NOMO-1 treated with DMSO at 0.1 percent for 48 hours (cell line): ENCODE results near the gene FKTN.

ENCODE experiments used
- DNase-seq: peaks from one replicate; lab custom pipeline; 2025; ENCODE audit not compliant: unreplicated experiment; lab: John Stamatoyannopoulos, UW

Gene FKTN

DNA sequence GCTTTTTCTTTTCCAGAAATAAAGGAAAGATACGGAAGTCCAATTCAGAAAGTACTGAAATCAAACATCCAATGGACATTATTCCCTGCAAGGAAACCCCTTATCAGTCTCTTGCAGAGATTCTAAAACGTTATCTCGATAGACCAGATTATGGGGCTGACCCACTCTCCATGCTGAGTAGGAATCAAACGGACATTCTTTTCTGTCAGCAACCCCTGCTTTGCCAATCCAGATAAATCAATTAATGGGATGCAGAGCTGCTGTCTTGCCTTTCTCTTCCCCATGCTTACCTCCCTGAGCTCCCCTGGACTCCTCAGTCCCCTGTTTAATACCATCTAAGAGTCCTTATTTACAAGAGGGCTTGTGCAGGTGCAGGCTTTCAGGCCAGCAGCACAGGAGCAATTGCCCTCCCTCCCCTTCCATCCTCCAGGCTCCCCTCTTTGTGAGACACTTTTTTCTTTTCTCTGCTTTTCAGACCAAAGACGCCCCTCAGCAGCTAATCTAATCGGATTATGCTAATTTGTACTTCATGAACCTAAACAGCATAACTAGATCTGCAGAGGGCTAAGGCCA lies 118.5 kb downstream of the FKTN start:
- no peak for DNase-seq

DNA sequence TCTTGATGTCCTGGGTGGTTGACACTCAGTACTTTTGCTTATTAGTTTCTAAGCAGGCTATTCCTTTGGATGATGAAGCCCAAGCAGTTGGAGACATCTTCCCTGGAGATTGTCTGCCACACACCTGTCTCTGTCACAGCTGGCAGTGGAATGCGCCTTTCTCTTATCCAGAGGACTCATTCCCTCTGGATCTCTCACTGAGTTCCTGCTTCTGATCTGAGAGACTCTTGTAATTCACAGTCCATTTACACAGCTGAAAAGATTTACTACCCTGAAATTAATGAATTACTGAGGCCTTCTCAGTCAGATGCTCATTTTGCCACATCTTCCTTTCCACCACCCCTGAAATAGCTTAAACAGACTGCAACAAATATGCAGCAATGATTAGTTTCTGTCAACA lies 120.2 kb downstream of the FKTN start:
- no peak for DNase-seq

DNA sequence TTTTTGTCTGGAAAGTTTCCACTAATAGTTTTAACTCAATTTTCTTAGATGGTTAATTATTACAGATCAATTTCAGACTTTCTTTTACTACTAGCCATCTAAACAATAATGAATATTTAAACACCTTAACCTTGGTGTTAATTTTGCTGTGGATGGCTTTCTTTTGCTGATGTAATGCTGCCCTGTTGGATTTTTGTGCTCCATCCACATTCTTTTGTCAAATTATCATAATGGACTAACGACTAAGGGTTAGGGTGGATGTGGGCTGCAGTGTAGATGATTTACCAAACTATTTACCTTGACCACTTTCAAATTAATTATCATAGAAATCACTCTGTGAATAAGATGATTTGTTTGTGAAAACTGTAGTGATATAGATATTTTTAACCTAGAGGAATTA lies 120.8 kb downstream of the FKTN start:
- DNase-seq: no peak

DNA sequence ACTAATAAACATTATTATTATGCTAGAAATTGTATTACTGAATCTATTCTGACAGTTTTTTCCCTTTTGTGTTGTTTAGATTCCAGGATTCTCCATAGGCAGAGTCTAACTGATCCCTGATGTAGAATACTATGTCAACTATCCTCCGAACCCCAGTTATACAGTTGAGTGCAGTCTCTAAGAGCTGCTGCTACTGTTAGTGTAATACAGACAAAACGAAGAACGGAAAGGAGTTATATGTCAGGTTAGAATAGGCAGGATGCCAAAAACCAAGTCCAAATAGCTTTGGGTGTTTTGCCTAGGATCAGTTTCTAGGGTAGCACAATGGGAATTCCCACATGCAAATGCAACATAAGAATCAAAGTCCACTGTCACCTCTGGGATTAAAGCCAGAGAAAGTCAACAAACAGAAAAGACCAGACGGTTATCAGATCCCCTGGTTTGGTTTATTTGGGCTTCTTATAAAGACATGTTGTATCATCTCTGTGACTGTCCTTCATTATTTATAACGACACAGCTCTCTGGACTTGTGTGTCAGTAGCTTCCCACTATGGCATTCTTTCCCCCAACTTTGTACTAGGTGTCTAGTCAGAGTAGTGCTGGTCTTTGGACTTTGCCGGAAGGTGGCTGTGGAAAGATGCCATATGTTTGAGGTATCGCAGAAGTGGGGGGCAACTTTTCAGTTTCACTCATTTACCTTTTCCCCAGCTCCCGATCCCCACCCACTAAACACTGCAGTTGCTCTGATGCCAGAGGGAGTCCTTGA lies 121.5 kb downstream of the FKTN start:
- no peak for DNase-seq

DNA sequence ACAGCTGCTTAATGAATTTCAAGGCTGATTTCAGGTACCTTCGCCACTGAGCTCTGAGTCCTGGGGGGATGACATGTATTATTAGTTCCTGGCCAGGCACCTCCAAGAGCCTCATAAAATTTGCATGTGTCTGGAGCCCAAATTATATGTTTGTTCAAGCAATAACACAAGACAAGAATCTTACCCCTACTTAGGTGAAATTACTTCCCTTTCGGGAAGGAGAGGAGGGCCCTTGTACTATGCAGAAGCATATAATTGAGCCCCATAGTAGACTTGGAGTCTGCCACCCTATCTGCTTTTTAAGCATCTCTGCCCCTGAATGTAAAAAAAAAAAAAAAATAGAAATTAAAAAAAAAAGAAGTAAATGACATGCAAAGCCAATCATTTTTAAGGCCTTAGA lies 123.4 kb downstream of the FKTN start:
- DNase-seq: no peak

DNA sequence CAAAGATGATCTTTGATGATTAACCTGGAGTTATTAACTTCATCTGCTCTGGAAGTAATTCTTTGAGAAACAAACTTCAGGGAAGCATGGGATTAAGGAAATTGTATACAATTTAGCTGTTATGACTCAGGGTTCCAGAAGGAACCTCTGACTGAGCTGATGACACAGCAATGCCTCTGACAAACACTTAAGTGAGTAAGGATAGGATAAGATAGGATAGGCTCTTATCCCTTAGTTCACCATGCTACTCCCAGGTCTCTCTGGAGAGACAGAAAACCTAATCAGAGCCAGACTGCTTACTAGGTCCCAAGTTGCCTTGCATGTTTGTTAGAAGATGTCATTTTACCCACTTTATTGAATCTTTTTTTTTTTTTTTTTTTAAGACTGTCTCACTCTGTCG lies 123.8 kb downstream of the FKTN start:
- no peak for DNase-seq

DNA sequence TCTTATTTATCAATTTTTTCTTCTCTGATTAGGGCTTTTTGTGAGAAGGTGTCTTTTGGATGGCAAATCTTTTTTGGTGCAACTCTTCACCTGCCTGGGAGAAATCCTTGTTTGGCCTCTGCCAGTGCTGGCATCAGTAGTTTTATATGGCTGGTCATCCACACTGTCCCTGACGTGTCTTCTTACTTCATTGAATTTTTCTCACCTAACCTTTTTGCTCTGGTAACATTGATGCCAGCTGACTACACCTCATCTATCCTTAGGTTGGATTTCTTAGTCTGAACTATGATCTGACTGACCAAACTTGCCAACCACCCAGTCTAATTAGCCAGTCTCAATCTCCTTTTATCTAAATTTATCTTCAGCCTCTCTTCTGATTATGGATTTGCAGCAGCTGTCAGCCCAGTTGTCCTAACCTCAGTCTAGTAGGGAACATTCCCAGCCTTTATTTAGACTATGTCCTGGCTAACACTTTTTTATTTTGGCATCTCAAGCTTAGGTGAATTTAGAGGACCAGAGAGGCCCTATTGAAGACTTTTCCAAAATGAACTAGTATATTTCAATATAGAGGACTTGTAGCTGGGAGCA lies 125.9 kb downstream of the FKTN start:
- no peak for DNase-seq

DNA sequence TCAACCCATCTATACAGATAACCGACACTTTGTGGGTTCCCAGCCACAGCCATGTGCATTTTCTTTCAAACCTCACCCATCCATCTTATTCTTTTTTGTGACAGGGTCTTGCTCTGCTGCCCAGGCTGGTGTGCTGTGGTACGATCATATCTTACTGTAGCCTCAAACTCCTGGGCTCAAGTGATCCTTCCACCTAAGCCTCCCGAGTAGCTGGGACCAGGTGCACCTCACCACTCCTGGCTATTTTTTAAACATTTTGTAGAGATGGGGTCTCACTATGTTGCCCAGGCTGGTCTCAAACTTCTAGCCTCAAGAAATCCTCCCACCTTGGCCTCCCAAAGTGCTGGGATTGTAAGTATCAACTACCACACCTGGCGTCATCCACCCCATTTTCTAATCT lies 129.0 kb downstream of the FKTN start:
- DNase-seq: no peak
